PC-9 (cell line): ENCODE results near the gene ATP2B3. TPM values are rescaled to one million over a fixed set of nuclear protein-coding genes. Genes with fewer than 3 reads are reported as not detected.

Experiments
- BruUV-seq: library from RNA; stranded (reverse); fragments of 400-500 nt; replicated peaks from 2 replicates; lab custom pipeline; 2021; lab: Mats Ljungman, UMichigan
- CTCF ChIA-PET: fragments of 300-600 bp; sonication (Branson Sonifier 250); formaldehyde crosslinking; loops from one replicate; lab custom pipeline; 2022; ENCODE audit warnings: antibody characterized with exemption; lab: Charles Lee
- POLR2A ChIA-PET: fragments of 300-600 bp; sonication (Branson Sonifier 250); formaldehyde crosslinking; loops from one replicate; lab custom pipeline; 2022; ENCODE audit warnings: antibody characterized with exemption; ENCODE audit not compliant: unreplicated experiment; lab: Charles Lee
- DNase-seq, 2 experiments: peaks; one replicate each; pipeline versions ENCODE4 v3.0.0 to v3.0.0-alpha.2; 2015 to 2022; ENCODE audit warnings: mixed read lengths in 1 of 2
- H2AFZ ChIP-seq: fragments of 200-600 bp; sonication (generic); 2 replicates; pipeline ENCODE4 v1.8.1; 2017; ENCODE audit warnings: antibody characterized with exemption
- H3F3A ChIP-seq: fragments of 200-600 bp; sonication (generic); 2 replicates; pipeline ENCODE4 v1.8.1; 2017; ENCODE audit warnings: antibody characterized with exemption, mild to moderate bottlenecking, low read depth; ENCODE audit not compliant: insufficient read depth
- H3K27ac ChIP-seq: fragments of 200-600 bp; sonication (generic); 2 replicates; pipeline ENCODE4 v1.6.1; 2016; ENCODE audit warnings: mixed run types
- H3K27me3 ChIP-seq: fragments of 200-600 bp; sonication (generic); 2 replicates; pipeline ENCODE4 v1.6.1; 2016; ENCODE audit warnings: low read depth, mixed run types; ENCODE audit not compliant: insufficient read depth
- H3K36me3 ChIP-seq: fragments of 200-600 bp; sonication (generic); 2 replicates; pipeline ENCODE4 v1.6.1; 2016; ENCODE audit warnings: low read depth, mixed run types
- H3K4me1 ChIP-seq: fragments of 200-600 bp; sonication (generic); replicated peaks from 2 replicates; pipeline ENCODE4 v1.6.1; 2016; ENCODE audit warnings: mixed run types; ENCODE audit not compliant: insufficient read depth
- H3K4me2 ChIP-seq: fragments of 200-600 bp; sonication (generic); 2 replicates; pipeline ENCODE4 v1.6.1; 2017; ENCODE audit warnings: mixed run types
- H3K4me3 ChIP-seq: fragments of 200-600 bp; sonication (generic); 2 replicates; pipeline ENCODE4 v1.6.1; 2016; ENCODE audit warnings: mixed run types
- H3K79me2 ChIP-seq: fragments of 200-600 bp; sonication (generic); 2 replicates; pipeline ENCODE4 v1.6.1; 2017; ENCODE audit warnings: low read depth, mixed run types
- H3K9me2 ChIP-seq: fragments of 200-600 bp; sonication (generic); 2 replicates; pipeline ENCODE4 v1.8.1; 2017; ENCODE audit warnings: mild to moderate bottlenecking; ENCODE audit not compliant: insufficient read depth
- H3K9me3 ChIP-seq: fragments of 200-600 bp; sonication (generic); 2 replicates; pipeline ENCODE4 v1.8.1; 2016; ENCODE audit warnings: low read depth; ENCODE audit not compliant: insufficient read depth
- H4K20me1 ChIP-seq: fragments of 200-600 bp; sonication (generic); 2 replicates; pipeline ENCODE4 v1.8.1; 2017; ENCODE audit not compliant: insufficient read depth
- CTCF ChIP-seq: fragments of 200-600 bp; sonication (generic); conservative IDR thresholded peaks from 2 replicates; pipeline ENCODE4 v1.6.1; 2017; ENCODE audit warnings: mixed run types, antibody characterized with exemption, mild to moderate bottlenecking, moderate library complexity
- EZH2 ChIP-seq: fragments of 200-600 bp; sonication (generic); IDR thresholded peaks from 2 replicates; pipeline ENCODE4 v1.8.0; 2017; ENCODE audit warnings: antibody characterized with exemption, low read depth
- intact Hi-C: fragments of 100-400 bp; cut with micrococcal nuclease; formaldehyde crosslinking; loops from one replicate; pipeline ENCODE4 v1.10.0; 2022; ENCODE audit not compliant: unreplicated experiment
- total RNA-seq: library from RNA; stranded (reverse); gene quantifications from 2 replicates; pipeline ENCODE4 v1.2.3, GENCODE V29; 2021

ATP2B3 gene
- total RNA-seq, 1 experiment from 2014 or later: not detected

- Histone ChIP-seq H3K36me3 (no peaks in the 10 kb centered on the region), H4K20me1 (no peaks in the 10 kb centered on the region), H3K4me1 (no peaks in the 10 kb centered on the region), H3K4me2 (no peak overlapping the region), H3K9me2 (no peaks in the 10 kb centered on the region), H3K79me2 (no peaks in the 10 kb centered on the region), H3F3A (no peaks in the 10 kb centered on the region), H3K27me3 (peaks cover 22% of the 10 kb centered on the region; the same call in 1 of the 2 replicates), H3K27ac (no peak overlapping the region), H2AFZ (no peak overlapping the region), H3K4me3 (no peak overlapping the region), H3K9me3 (no peaks in the 10 kb centered on the region)
- TF ChIP-seq CTCF (no peak), EZH2 (no peak)
- ChIA-PET POLR2A (no interaction called here), CTCF (no interaction called here)
- intact Hi-C loops: no loop called here
- BruUV-seq: no TSS peak
- DNase-seq: no peak
Measured at GRCh38 chrX:153477901-153478300, 39.5 kb upstream of the ATP2B3 start.

GRCh38 chrX:153478746-153479145 lies 38.7 kb upstream of the ATP2B3 start:
- CTCF ChIA-PET: no interaction called here
- Histone ChIP-seq H3F3A (no peaks in the 10 kb centered on the region), H3K9me2 (no peaks in the 10 kb centered on the region), H3K79me2 (no peaks in the 10 kb centered on the region), H3K36me3 (no peaks in the 10 kb centered on the region), H3K9me3 (no peaks in the 10 kb centered on the region), H3K4me3 (no peak overlapping the region), H3K4me2 (no peak overlapping the region), H3K27ac (no peak overlapping the region), H3K4me1 (no peaks in the 10 kb centered on the region), H2AFZ (no peak overlapping the region), H3K27me3 (peaks cover 22% of the 10 kb centered on the region; the same call in 1 of the 2 replicates), H4K20me1 (no peaks in the 10 kb centered on the region)
- no peak for DNase-seq
- POLR2A ChIA-PET: no interaction called here
- intact Hi-C loops: no loop called here
- TF ChIP-seq CTCF (no peak), EZH2 (no peak)
- no TSS peak for BruUV-seq

- no peak overlapping the region for H3K27ac ChIP-seq
- intact Hi-C loops: no loop called here
- H4K20me1 ChIP-seq: no peaks in the 10 kb centered on the region
- no peak overlapping the region for H2AFZ ChIP-seq
- ChIA-PET CTCF (no interaction called here), POLR2A (no interaction called here)
- H3K36me3 ChIP-seq: no peaks in the 10 kb centered on the region
- TF ChIP-seq CTCF (no peak), EZH2 (no peak)
- no peaks in the 10 kb centered on the region for H3K79me2 ChIP-seq
- no peaks in the 10 kb centered on the region for H3F3A ChIP-seq
- no TSS peak for BruUV-seq
- no peak overlapping the region for H3K4me2 ChIP-seq
- H3K27me3 ChIP-seq: peaks cover 20% of the 10 kb centered on the region
- no peaks in the 10 kb centered on the region for H3K4me1 ChIP-seq
- H3K9me2 ChIP-seq: no peaks in the 10 kb centered on the region
- no peaks in the 10 kb centered on the region for H3K9me3 ChIP-seq
- no peak overlapping the region for H3K4me3 ChIP-seq
- DNase-seq: no peak
Measured at GRCh38 chrX:153481043-153481442, 36.4 kb upstream of the ATP2B3 start.
